DMS53 (cell line): ENCODE measurements around the gene GSG1L.

Source experiments
- DNase-seq: peaks from one replicate; lab custom pipeline; 2025; lab: John Stamatoyannopoulos, UW

GSG1L gene

GRCh38 chr16:28091656-28092055 is 28.1 kb upstream of the GSG1L start:
- no peak for DNase-seq

GRCh38 chr16:28090646-28091377 is 27.3 kb upstream of the GSG1L start:
- DNase-seq, result no peak

GRCh38 chr16:28089992-28090365 is 26.5 kb upstream of the GSG1L start:
- DNase-seq, result no peak

GRCh38 chr16:28089205-28089991 is 25.9 kb upstream of the GSG1L start:
- no peak for DNase-seq

GRCh38 chr16:28087675-28088300 is 24.3 kb upstream of the GSG1L start:
- peak; percentile 50 for DNase-seq

GRCh38 chr16:28087140-28087660 is 23.7 kb upstream of the GSG1L start:
- no peak for DNase-seq

GRCh38 chr16:28086186-28087139 is 22.9 kb upstream of the GSG1L start:
- no peak for DNase-seq

- DNase-seq, result no peak
These were observed 22.1 kb upstream of the GSG1L start for GRCh38 chr16:28085389-28086171.

- DNase-seq, result no peak
These were observed 20.7 kb upstream of the GSG1L start for GRCh38 chr16:28084209-28084608.

GRCh38 chr16:28082624-28083023 is 19.1 kb upstream of the GSG1L start:
- no peak for DNase-seq

- DNase-seq, result no peak
These were observed 18.0 kb upstream of the GSG1L start for GRCh38 chr16:28081391-28081968.

GRCh38 chr16:28078261-28078660 is 14.7 kb upstream of the GSG1L start:
- no peak for DNase-seq

GRCh38 chr16:28073836-28074235 is 10.3 kb upstream of the GSG1L start:
- no peak for DNase-seq

GRCh38 chr16:28072087-28072486 is 8.6 kb upstream of the GSG1L start:
- DNase-seq, result no peak

- no peak for DNase-seq
These were observed 6.7 kb upstream of the GSG1L start for GRCh38 chr16:28069971-28070794.

GRCh38 chr16:28068976-28069375 is 5.5 kb upstream of the GSG1L start:
- no peak for DNase-seq

GRCh38 chr16:28067604-28068379 is 4.3 kb upstream of the GSG1L start:
- no peak for DNase-seq

GRCh38 chr16:28064706-28065249 is 1.3 kb upstream of the GSG1L start:
- no peak for DNase-seq
